ENCODE measurements around the gene GLUD1.
"Not testable (repeated sequence)": the region's sequence is repeated elsewhere in the genome, so short reads cannot be mapped to it uniquely, and the experiment has no call there.

The GLUD1 gene

GRCh38 chr10:87038786-87039185, 55.9 kb downstream of the GLUD1 start:
- DNase-seq = no peak

- DNase-seq = no peak
These were observed 56.3 kb downstream of the GLUD1 start for GRCh38 chr10:87038286-87038717.

DNA sequence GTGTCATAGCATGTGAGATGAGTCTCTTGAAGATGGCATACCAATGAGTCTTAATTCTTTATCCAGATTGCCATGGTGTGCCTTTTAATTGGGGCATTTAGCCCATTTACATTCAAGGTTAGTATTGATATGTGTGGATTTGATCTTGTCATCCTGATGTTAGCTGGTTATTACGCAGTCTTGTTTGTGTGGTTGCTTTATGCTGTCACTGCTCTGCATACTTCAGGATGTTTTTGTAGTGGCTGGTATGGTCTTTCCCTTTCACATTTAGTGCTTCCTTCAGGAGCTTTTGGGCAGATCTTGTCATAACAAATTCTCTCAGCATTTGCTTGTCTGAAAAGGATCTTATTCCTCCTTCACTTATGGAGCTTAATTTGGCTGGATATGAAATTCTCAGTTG, 58.0 kb downstream of the GLUD1 start:
- DNase-seq = no peak

DNA sequence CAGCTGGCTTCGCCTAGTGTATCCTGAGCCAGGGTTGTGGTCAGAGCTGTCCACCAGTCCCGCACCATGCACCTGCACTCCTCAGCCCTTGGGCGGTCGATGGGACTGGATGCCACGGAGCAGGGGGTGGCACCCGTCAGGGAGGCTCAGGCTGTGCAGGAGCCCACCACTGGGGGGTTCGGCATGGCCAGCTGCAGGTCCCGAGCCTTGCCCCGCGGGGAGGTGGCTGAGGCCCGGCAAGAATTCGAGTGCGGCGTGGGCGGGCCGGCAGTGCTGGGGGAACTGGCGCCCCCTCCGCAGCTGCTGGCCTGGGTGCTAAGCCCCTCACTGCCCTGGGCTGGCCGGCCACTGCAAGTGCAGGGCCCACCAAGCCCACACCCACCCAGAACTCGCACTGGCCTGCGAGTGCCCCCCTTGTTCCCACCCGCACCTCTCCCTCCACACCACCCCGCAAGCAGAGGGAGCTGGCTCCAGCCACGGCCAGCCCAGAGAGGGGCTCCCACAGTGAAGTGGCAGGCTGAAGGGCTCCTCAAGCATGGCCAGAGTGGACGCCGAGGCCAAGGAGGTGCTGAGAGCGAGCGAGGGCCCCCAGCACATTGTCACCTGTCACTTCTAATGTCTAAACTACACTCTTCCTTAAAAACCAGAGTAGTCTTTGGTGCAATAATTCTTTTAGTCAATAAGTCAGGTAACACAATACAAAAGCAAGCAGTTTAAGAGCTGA, 63.6 kb downstream of the GLUD1 start:
- DNase-seq = no peak

DNA sequence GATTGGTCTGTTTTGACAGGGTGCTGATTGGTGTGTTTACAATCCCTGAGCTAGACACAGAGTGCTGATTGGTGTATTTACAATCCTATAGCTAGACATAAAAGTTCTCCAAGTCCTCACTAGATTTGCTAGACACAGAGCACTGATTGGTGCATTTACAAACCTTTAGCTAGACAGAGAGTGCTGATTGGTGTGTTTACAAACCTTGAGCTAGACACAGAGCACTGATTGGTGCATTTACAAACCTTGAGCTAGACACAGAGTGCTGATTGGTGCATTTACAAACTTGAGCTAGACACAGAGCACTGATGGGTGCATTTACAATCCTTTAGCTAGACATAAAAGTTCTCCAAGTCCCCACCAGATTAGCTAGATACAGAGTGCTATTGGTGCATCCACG, 64.2 kb downstream of the GLUD1 start:
- DNase-seq = not testable (repeated sequence)

DNA sequence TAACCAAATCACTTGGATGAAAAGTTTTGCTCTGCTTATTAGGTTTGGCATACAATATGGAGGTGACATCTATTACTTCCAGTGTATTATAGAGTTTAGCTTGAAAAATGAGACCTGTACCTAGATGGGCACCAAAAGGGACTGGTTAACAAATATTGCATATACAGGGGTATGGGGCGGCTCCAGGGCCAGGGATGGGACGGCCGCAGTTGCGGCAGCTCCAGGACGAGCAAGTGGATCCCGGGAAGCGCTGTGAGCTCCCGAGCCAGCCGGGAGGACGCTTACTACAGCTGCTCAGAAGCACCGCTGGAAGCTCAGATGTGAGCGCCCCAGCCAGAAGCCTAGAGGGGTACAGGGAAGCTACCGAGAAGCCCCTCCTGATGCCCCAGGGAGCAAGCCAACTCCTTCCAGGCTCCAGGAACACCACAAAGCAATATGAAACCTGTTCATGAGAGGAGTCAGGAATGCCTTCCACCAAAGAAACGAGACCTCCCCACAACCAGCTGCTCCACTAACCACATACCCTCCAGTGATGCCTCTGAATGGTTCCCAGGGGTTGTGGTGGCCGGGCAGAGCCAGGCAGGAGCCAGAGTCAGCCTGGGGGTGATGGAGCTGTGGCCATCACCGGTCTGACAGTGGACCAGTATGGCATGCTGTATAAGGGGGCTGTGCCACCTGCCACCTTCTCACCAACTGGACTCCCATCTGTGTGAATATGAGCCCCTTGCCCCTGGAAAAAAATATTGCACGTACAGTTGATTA, 67.7 kb downstream of the GLUD1 start:
- not testable (repeated sequence) for DNase-seq

GRCh38 chr10:87025285-87025958, 69.2 kb downstream of the GLUD1 start:
- peak; percentile 84 for DNase-seq

GRCh38 chr10:87020056-87020455, 74.6 kb downstream of the GLUD1 start, which contains the start of gene FAM25A:
Gene FAM25A (plus strand): TSS chr10:87020294. CDS start chr10:87020325, 31 bp downstream.
- DNase-seq = not testable (repeated sequence)

DNA sequence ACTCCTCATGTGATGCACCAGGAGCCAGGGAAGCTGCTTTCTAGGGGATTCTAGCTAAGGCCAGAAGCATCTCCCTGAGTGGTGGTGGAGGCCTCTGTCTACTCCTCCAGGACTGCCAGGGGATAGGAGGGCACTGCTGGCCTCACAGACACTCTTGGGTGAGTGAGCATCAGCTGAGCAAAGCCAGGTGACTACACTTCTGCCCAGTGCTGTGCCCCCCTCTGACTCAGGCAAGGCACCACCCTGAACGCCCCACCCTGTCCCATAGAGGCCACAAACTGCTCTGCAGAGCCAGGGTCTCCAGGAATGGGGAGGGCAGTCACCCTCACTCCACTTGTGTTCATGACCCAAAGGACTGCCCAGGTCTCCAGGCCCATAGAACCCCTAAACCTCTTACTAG, 75.1 kb downstream of the GLUD1 start:
- not testable (repeated sequence) for DNase-seq

DNA sequence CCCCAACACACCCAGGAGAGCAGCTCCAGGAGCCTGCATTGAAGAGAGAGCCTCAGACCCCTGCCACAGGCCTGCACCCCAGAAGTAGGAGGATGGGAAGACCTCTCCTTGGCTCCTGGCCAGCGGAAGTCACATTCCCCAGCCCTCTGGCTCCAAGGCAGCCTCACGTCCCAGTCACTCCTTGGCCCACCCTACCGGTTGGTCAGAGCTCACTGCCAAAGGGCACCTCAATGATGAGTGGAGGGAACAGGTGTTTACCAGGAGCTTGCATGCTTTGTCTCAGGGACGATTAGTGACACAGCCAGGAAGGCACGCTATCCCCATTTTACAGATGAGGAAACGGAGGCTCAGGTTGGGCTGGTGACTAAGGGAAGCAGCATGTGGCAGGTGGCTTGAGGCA, 75.6 kb downstream of the GLUD1 start:
- not testable (repeated sequence) for DNase-seq

- DNase-seq = not testable (repeated sequence)
These were observed 76.5 kb downstream of the GLUD1 start for GRCh38 chr10:87018127-87018526.

DNA sequence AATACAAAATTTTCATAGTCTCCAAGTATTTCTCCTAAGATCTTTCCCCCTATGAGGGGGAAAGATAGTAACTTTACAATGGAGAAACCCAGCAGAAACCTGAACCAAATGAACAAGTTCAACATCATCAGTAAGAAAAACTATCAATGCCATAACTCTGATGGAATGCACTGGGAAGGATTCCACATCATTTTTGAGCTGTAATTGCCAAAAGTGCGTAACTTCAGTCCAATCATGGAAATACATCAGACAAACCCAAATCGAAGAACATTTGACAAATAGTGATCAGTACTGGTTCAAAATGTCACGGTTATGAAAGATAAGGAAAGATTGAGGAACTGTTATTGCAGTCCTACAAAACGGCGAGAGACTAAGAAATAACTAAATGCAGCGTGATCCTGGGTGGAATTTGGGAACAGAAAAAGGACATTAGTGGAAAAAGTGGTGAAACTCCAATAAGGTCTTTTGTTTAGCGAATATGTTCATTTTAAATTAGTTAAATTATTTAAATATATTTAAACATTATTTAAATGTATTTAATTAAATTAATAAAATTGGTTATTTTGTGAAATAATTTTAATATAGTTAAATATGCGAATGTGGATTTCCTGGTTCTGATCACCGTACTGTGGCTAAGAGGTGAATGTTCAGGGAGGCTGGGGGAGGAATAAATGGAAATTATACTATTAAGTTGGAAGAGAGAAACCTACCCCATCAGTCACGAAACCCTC, 79.5 kb downstream of the GLUD1 start:
- DNase-seq = not testable (repeated sequence)

DNA sequence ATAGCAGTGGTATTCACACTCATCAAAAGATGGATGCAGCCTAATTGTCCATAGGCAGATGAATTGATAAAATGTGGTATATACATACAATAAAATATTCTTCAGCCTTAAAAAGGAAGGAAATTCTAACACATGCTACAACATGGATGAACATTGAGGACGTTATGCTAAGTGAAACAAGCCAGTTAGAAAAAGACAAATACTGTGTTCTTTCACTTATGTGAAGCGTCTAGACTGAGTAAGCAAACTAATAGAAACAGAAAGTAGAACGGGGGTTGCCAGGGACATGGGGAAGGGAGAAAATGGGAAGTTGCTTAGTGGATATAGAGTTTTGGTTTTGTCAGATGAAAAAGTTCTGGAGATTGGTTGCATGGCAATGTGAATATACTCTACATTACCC, 81.1 kb downstream of the GLUD1 start:
- DNase-seq = not testable (repeated sequence)

DNA sequence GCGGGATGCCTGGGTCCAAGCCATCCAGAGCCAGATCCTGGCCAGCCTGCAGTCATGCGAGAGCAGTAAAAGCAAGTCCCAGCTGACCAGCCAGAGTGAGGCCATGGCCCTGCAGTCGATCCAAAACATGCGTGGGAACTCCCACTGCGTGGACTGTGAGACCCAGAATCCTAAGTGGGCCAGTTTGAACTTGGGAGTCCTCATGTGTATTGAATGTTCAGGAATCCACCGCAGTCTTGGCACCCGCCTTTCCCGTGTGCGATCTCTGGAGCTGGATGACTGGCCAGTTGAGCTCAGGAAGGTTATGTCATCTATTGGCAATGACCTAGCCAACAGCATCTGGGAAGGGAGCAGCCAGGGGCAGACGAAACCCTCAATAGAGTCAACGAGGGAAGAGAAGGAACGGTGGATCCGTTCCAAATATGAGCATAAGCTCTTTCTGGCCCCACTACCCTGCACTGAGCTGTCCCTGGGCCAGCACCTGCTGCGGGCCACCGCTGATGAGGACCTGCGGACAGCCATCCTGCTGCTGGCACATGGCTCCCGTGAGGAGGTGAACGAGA, 85.4 kb downstream of the GLUD1 start:
- DNase-seq = not testable (repeated sequence)

GRCh38 chr10:87008303-87008702, 86.3 kb downstream of the GLUD1 start:
- DNase-seq = not testable (repeated sequence)

GRCh38 chr10:87007674-87008073, 87.0 kb downstream of the GLUD1 start:
- not testable (repeated sequence) for DNase-seq

GRCh38 chr10:87007124-87007523, 87.5 kb downstream of the GLUD1 start:
- not testable (repeated sequence) for DNase-seq

- DNase-seq = no peak
These were observed 94.2 kb downstream of the GLUD1 start for GRCh38 chr10:87000491-87000890.
